Forelimb muscle (tissue), 1 donor: Measurements from ENCODE around the gene MYL9. TPM values are rescaled to one million over a fixed set of nuclear protein-coding genes. Genes with fewer than 3 reads are reported as not detected.

ENCODE experiments used
- DNase-seq: peaks from one replicate; pipeline ENCODE4 v3.0.0-alpha.2; 2013; ENCODE audit warnings: low read depth
- polyA plus RNA-seq: library from polyadenylated mRNA; unstranded; fragments of 120-200 nt; gene quantifications from one replicate; pipeline ENCODE4 v1.2.1, GENCODE V29; 2013; ENCODE audit not compliant: insufficient read length

MYL9 gene
- polyA plus RNA-seq, 1 donor, result 544 TPM

- DNase-seq, result no peak
Observed at GRCh38 chr20:36579996-36580545, 38.8 kb downstream of the MYL9 start.

- no peak for DNase-seq
Observed at GRCh38 chr20:36582322-36582721, 41.0 kb downstream of the MYL9 start.

GRCh38 chr20:36582821-36583220 is 41.5 kb downstream of the MYL9 start:
- DNase-seq, result no peak

GRCh38 chr20:36584018-36584481 is 42.7 kb downstream of the MYL9 start:
- no peak for DNase-seq

- DNase-seq, result no peak
Observed at GRCh38 chr20:36585410-36586125, 44.2 kb downstream of the MYL9 start.

- no peak for DNase-seq
Observed at GRCh38 chr20:36587388-36588070, 46.2 kb downstream of the MYL9 start.

GRCh38 chr20:36591281-36591680 is 50.0 kb downstream of the MYL9 start:
- no peak for DNase-seq

- no peak for DNase-seq
Observed at GRCh38 chr20:36591854-36592641, 50.7 kb downstream of the MYL9 start.

GRCh38 chr20:36593347-36593929 is 52.1 kb downstream of the MYL9 start:
- no peak for DNase-seq

- no peak for DNase-seq
Observed at GRCh38 chr20:36599912-36600345, 58.6 kb downstream of the MYL9 start.

Other genes starting within 250 kb of the MYL9 start
- 49.4 TPM for gene DLGAP4, start 235.2 kb upstream of the MYL9 start, polyA plus RNA-seq
- gene TGIF2, start 32.1 kb downstream of the MYL9 start, polyA plus RNA-seq, result 20.0 TPM
- 40.7 TPM for gene RAB5IF, start 64.3 kb downstream of the MYL9 start, polyA plus RNA-seq
- 0.32 TPM for gene SLA2, start 104.7 kb downstream of the MYL9 start, polyA plus RNA-seq
- 13.9 TPM for gene NDRG3, start 204.6 kb downstream of the MYL9 start, polyA plus RNA-seq
- 7.8 TPM for gene DSN1, start 232.2 kb downstream of the MYL9 start, polyA plus RNA-seq